GM18873 (cell line): ENCODE results near the gene SLC2A10.
"Not testable (repeated sequence)": the region's sequence is repeated elsewhere in the genome, so short reads cannot be mapped to it uniquely, and the experiment has no call there.

Experiments used
- ATAC-seq: cut with Tn5 transposase; IDR thresholded peaks from one replicate; pipeline ENCODE4 v1.9.1; 2021; ENCODE audit warnings: mild to moderate bottlenecking, moderate library complexity, moderate number of reproducible peaks; ENCODE audit not compliant: unreplicated experiment, low FRiP score

Gene SLC2A10

DNA sequence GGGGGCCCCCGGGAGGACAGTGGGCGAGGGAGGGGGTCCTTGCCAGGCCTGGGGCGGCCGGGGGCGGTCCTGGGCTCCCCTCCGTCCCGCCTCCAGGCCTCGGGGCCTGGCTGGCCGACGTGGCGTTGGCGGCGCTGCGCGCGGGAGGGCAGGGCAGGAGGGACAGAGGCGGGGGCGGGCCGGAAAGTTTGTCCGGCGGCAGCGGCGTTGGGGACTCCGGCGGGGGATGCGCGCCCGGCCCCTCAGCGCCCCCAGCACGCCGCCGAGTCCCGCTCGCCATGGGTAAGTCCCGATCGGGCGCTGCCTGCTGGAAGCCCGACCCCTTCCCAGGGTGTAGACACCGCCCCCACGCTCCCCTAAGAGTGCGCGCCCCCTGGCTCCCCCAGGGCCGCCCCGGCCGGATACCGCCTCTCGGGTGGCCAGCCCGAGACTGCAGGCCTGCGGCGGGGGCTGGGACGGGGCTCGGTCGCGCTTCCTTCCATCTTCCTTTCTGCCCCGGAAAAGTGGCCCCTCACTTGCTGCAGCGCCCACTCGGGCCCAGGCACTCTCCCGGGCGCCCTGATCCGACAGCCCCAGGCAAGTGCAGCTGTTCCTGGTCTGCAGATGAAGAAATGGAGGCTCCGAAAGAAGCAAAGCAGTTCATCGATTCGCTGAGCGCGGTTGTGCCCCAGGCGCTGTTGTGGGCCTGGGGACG, at the start of gene SLC2A10:
Gene SLC2A10, plus strand, starts transcription at position 191 of the 694 bp plus-strand sequence. Its CDS starts 88 bp downstream, at position 279.
- no peak for ATAC-seq

DNA sequence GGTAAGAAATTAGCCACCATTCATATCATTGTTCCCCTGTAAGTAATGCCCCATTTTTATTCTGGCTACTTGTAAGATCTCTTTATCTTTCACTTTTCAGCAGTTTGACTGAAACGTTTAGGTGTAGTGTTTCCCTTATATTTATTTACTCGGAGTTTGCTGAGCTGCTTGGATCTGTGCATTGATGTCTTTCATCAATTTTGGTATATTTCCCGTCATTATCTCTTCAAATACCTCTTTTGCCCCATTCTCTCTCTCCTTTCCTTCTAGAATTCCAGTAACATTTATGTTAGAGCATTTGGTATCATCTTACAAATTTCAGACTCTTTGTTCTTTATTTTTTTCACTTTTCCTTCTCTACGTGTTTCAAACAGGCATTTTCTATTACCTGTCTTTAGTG, 49.0 kb upstream of the SLC2A10 start:
- ATAC-seq = no peak

DNA sequence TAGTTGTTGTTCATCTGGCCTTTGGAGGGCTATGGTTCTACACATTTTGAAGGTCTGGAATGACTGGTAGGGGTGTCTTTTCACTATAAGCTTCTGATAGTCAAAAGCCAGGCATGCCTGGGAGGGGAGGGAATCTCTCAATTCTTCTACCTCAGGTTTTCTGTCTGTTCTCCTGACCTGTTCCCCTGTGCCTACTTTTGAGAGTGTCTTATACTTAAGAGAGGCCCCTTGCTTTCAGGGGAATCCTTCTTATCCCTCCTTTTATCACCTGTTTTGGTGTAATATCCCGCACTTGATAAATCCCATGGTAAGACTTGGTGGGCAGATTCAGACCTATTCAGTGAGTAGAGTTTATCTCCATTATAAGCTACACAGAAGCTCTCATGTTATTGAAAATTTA, 47.8 kb upstream of the SLC2A10 start:
- ATAC-seq = no peak

DNA sequence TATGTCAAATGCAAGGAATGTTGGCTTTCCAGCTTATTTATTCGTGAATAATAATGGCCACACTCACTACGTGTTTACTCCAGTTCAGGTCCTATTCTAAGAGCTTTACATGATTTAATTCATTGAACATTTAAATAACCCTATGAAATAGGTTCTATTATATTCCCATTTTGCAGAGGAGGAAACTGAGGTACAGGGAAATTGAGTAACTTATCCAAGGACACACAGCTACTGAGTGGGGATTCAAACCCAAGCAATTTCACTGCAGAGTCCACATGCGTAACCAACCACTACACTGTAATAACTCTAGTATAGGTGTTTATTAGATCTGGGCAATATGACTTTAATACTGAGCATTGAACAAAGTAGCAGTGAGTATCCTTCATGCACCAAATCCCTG, 45.9 kb upstream of the SLC2A10 start:
- no peak for ATAC-seq

DNA sequence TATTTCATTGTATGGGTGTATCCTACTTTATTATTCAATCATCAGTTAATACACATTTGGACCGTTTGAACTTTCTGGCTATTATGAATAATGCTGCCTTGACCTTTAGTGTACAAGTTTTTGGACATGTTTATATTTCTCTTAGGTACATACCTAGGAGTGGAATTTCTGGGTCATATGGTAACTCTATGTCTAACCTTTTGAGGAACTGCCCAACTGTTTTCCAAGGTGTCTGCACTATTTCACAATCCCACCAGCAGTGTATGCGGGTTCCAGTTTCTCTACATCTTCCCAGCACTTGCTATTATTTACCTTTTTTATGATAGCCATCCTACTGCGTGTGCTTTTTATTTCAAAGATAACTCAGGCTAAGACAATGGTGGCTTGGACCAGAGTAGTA, 43.8 kb upstream of the SLC2A10 start:
- no peak for ATAC-seq

DNA sequence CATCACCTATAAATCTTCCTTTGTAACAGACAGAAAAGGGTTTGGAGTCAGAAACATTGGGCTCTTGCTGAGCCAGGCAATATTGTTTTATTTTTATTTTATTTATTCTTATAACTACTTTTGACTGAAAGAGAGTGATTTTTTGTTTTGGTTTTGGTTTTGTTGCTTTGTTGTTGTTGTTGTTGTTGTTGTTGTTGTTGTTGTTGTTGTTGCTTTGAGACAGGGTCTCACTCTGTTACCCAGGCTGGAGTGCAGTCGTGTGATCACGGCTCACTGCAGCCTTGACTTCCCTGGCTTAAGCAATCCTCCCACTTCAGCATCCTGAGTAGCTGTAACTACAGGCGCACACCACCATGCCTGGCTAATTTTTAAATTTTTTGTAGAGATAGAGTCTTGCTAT, 43.1 kb upstream of the SLC2A10 start:
- ATAC-seq = no peak

DNA sequence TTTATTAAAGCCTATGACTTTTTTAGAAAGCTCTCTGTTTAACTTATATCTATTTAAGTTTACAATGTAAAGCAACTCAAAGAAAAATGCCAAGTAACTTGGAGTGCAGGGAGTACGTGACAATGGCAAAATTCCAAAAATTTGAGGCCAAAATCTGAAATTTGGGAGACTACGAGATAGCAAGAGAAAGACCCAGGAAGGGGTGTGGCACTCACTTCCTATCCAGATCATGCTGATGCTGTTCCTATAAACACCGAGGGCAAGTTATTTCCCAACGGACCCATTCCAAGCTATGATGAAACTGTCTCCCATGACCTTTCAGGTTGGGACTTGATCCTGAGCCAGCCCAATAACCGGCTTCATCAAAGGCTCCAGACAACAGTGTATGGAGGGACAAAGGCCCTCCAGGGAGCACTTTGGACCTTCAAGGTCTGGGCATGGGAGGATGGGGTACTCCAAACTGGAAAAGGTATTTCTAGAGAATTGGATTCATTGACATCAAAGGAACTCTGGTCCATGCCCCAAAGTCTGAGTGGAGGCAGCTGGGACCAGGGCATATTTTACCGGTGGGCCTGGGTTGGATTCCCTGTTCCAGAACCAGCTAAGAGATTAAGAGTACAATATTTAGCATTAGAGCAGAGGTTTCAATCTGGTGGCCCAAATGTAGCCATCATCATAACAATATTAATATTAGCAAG, 42.5 kb upstream of the SLC2A10 start:
- ATAC-seq = no peak

DNA sequence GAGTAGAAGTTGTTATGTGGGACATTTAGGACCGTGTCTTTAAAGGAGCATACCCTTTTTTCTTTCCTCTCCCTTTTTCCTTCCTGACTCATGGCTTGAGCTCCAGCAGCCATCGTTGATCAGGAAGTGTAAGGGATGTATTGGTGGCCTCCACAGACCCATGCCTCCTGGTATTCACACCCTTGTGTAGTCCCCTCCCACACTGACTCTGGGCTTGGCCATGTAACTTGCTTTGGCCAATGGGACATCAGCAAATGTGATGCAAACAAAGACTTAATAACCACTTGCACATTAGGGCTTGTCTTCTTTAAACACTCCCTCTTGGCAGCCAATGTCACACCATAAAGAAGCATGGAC, 39.2 kb upstream of the SLC2A10 start:
- no peak for ATAC-seq

DNA sequence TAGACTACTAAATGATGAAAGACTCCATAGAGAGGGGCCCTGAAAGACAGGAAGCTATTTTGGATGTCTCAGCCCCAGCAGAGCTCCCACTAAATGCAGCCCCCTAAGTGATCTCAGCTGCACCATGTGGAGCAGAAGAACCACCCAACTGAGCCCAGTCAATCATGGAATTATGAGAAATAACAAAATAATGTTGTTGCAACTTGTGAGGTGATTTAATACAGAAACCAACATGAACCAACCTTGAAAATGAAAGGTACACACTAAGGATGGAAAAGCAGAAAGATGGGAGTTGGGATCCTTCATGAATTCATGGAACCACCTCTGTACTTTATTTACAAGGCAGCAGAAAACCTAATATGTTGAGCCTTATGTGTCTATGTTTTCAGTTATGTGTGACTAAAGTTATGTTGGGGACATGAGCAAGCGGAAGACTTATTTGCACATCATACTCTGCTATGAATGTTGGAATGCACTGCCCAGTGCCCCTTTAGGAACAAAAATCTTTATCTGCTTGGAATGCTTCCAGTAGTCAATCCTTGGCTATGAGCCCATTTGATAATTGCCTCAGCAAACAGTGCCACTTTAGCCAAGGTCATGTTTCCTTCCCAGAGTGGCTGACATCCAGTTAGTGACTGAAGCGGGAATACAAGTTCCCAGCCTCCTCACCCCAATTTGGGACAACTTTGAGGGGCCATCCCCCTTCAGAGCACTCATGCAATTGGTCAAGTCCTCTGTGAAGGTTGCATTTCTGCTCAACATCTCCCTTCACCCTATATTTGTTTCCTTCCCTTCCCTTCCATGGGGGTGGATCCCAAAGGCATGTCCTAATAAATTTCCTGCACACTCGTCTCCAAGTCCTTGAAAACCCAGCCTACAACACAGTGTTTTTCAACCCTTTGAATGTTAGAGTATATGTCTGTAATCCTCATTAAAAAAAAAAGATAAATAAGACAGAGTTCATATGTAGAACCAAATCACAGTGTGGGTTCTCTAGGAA, 38.6 kb upstream of the SLC2A10 start:
- ATAC-seq = no peak

DNA sequence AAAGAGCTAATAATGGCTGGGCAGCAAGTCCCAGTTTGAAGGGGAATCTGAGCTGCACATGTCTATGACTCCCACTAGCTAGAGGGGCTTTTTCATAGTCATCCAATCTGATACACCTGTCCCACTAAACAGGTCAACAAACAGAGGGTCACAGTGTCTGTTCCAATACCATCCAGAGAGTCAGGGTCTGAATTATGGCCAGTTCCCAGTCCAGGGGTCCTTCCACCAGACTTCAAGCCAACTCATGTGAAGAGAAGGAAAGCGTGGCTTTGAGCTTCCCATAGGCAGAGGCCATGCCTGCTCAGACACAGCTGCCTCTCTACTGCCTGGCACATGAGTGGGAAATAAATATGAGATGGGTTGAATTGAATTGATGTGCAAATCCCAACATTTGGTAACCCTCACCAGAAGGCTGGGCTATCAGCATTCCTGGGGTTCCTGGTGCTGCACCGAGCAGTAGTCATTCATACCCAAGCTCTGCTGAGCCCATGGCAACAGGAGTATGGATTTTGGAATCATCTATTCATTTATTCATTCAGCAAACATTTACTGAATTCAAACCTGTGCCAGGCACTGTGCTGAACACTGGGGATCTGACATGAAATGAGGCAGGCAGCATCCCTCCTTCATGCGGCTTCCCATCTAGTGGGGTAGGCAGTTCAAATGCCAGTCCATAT, 37.4 kb upstream of the SLC2A10 start:
- no peak for ATAC-seq

DNA sequence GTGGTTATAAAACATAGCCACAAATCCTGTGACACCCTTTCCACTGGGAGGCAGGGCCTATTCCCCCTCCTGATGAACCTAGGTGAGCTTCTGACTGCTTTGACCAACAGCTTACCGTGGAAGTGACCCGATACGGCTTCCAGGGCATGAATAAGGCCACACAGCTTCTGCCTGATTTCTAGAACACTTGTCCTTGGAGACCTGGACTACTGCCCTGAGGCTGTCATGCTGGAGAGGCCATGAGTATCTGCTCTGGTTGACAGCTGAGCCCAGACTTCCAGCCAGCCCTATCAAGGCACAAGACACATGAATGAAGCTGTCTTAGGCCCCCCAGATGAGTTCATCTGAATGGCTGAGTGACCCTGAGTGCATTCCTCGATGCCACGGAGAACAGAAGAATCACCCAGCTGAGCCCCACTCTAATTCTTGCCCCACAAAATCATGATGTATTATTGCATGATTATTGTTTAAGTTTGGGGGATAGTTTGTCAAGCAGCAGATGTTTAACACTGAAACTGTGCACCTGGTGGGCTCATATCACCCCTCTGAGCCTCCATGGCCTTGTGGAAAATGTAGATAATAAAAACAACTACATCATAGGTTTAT, 36.8 kb upstream of the SLC2A10 start:
- ATAC-seq = no peak

DNA sequence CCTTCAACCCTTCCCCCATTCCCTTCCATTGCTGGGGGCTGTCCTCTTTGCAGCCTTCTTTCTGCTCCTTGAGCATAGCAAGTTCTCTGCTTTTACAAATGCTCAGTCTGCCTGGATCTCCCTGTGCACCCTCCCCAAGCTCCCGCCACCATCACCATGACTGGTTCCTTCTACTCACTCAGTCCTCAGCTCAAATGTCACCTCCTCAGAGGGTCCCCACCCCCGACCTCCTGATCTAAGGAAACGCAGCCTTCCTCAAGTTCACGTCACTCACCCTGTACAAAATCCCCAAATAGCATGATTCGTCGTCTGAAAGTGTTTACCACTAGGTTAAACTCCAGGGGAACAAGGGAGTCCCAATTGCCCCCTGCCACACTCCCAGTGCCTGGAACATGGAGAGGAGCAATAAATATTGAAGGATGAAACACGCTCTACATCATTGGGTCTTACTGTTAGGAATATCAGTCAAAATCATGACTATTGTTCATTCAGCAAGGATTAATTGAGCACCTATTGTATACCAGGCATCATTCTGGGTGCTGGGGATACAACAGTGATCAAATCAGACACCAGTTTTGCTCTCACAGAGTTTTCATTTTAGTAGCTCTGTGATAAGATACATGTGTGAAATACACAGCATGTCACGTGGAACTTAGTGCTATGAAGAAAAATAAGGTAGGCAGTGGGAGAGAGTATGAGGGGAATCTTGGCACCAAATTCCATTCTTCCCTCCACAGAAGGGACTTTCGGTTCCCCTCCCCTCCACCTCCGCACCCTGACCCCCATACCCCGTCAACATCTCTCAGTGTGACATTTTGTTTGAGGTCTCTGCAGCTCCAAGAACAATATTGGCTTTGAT, 35.8 kb upstream of the SLC2A10 start:
- ATAC-seq = no peak

DNA sequence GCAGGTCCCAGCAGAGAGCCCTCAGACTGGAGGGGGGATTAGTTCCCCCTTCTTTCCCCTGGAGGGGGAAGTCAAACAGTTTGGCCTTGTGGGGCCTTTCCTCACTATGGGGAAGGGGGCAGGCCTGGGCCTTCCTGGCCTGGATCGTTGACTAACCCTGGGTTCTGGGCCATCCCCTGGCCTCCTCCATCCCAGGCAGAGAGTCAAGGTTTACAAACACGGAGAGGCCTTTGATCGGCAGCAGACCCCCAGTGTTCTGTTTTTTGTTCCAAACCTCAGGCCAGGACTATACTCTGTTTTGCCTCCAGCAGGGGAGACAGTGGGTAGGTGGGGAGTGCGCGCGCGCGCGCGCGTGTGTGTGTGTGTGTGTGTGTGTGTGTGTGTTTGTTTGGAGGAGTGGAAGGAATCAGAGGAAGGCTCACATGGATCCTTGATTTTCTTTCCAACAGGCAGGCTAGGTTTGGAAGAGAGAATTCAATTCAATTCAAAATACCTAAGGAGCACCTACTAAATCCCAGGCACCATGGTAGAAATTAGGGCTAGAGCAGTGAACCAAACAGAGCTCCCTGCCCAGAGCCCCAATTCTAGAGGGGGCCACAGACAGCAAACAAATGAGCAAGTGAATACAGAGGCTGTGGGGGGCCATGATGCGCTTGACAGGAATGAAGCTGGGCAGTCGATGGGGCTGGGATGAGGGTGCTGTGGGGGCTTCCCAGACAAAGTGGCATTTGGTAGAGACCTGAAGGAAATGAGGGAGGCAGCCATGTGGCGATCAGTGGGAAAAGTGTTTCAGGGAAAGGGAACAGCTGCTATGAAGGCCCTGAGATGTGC, 35.0 kb upstream of the SLC2A10 start:
- ATAC-seq = no peak

DNA sequence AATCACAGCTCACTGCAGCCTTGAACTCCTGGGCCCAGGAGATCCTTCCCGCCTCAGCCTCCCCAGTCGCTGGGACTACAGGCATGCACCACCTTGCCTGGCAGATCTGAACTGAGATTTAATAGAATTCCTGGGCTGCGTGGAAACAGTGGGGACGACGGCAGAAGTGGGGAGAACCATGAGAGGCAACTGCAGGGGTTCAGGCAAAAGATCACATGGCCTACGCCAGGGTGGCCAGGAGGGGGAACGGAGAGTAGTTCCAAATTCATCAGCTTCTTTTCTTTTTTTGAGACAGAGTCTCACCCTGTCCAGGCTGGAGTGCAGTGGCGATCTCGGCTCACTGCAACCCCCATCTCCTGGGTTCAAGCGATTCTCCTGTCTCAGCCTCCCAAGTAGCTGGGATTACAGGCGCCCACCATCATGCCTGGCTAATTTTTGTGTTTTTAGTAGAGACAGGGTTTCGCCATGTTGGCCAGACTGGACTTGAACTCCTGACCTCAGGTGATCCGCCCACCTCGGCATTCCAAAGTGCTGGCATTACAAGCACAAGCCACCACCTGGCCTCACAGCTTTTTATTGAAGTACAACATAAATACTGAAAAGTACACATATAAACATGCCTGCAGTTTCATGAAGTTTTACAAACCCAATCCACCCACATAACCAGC, 32.7 kb upstream of the SLC2A10 start:
- not testable (repeated sequence) for ATAC-seq

DNA sequence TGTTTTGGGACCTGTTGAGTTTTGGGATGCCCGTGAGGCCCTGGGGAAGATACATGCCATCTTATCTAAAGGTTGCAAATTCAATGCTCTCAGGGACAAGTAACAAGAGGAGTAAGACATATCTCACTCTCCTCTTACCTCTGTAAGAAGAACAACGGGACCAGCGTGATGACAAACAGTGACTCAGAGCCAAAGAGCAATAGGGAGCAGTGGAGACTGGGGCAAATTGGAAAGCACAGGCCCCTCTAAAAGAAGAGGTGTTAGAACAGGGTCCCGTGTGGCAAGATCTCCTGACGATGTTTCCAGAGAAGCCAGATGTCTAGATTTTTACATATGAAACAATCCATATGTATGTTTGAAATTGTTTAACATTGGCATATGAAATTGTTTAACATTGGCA, 31.8 kb upstream of the SLC2A10 start:
- no peak for ATAC-seq

DNA sequence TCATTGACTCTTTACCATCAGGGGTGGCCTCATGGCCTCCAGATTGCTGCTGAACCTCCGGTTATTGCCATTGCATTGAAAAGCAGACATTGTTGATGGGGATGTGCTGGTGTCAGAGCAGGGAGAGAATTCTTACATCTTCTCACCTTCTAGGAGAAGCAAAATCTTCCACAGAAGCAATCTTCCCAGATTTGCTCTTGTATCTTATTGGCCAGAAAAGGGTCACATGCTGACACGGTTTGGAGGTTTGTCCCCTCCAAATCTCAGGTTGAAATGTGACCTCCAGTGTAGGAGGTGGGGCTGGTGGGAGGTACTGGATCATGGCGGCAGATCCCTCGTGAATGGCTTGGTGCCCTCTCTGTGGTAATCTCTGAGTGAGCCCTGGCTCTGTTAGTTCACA, 30.9 kb upstream of the SLC2A10 start:
- no peak for ATAC-seq

DNA sequence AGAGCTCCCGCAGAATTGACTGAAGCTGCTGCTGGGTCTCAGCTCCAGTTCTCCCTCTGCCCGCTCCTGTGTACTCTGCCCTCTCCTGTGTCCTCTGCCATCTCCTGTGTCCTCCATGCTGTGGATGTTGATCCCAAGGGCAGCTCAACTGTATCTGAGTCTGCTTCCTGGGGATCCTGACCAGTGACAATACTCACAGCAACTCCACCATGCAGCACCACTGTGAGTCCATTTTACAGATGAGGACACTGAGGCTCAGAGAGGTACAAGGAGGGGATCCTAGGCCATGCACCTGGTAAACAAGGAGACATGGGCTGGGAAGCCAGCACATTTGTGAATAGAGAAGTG, 28.8 kb upstream of the SLC2A10 start:
- no peak for ATAC-seq
